GM23338 (cell line): ENCODE measurements around the gene TUBA1B. TPM values are rescaled to one million over a fixed set of nuclear protein-coding genes. Genes with fewer than 3 reads are reported as not detected.

Experiments used
- ATAC-seq: fragments of 200-7000 bp; cut with Tn5 transposase; 3 replicates; pipeline ENCODE4 v1.9.1; 2020
- DNase-seq: peaks from one replicate; pipeline ENCODE4 v3.0.0-alpha.2; 2015; ENCODE audit warnings: low spot score
- H2AFZ ChIP-seq: fragments of 200-600 bp; sonication (generic); 2 replicates; pipeline ENCODE4 v1.8.0; 2016; ENCODE audit warnings: antibody characterized with exemption, mild to moderate bottlenecking, moderate library complexity
- H3F3A ChIP-seq: fragments of 200-600 bp; sonication (generic); replicated peaks from 2 replicates; pipeline ENCODE4 v1.8.0; 2017; ENCODE audit warnings: antibody characterized with exemption, mixed run types, low read depth
- H3K27ac ChIP-seq: fragments of 200-600 bp; sonication (generic); 2 replicates; pipeline ENCODE4 v1.6.1; 2016; ENCODE audit warnings: low read depth
- H3K27me3 ChIP-seq: fragments of 200-600 bp; sonication (generic); 2 replicates; pipeline ENCODE4 v1.8.0; 2016; ENCODE audit warnings: mild to moderate bottlenecking, mixed run types, moderate library complexity; ENCODE audit not compliant: insufficient read depth
- H3K36me3 ChIP-seq: fragments of 200-600 bp; sonication (generic); 2 replicates; pipeline ENCODE4 v1.8.0; 2016; ENCODE audit warnings: mild to moderate bottlenecking; ENCODE audit not compliant: insufficient read depth
- H3K4me1 ChIP-seq: fragments of 200-600 bp; sonication (generic); 2 replicates; pipeline ENCODE4 v1.8.0; 2016; ENCODE audit warnings: mild to moderate bottlenecking, moderate library complexity; ENCODE audit not compliant: insufficient read depth
- H3K4me2 ChIP-seq: fragments of 200-600 bp; sonication (generic); 2 replicates; pipeline ENCODE4 v1.7.1; 2017; ENCODE audit warnings: mixed run types
- H3K4me3 ChIP-seq: fragments of 200-600 bp; sonication (generic); 2 replicates; pipeline ENCODE4 v1.6.1; 2016; ENCODE audit warnings: mixed run types
- H3K79me2 ChIP-seq: fragments of 200-600 bp; sonication (generic); replicated peaks from 2 replicates; pipeline ENCODE4 v1.8.0; 2017; ENCODE audit warnings: mild to moderate bottlenecking; ENCODE audit not compliant: insufficient read depth
- H3K9me2 ChIP-seq: fragments of 200-600 bp; sonication (generic); 2 replicates; pipeline ENCODE4 v1.8.0; 2017; ENCODE audit not compliant: insufficient read depth
- H4K20me1 ChIP-seq: fragments of 200-600 bp; sonication (generic); replicated peaks from 2 replicates; pipeline ENCODE4 v1.8.0; 2017; ENCODE audit warnings: mild to moderate bottlenecking; ENCODE audit not compliant: insufficient read depth
- H3K27ac Mint-ChIP-seq: 2 replicates; pipeline ENCODE4 v1.8.0; 2020; ENCODE audit warnings: inconsistent platforms, mild to moderate bottlenecking, moderate library complexity, mixed read lengths
- H3K27me3 Mint-ChIP-seq: 3 replicates; pipeline ENCODE4 v1.8.0; 2022; ENCODE audit warnings: low read depth, mild to moderate bottlenecking, moderate library complexity, mixed read lengths, inconsistent platforms; ENCODE audit not compliant: insufficient read depth, poor library complexity
- H3K36me3 Mint-ChIP-seq: 3 replicates; pipeline ENCODE4 v1.8.0; 2021; ENCODE audit warnings: low read depth, mild to moderate bottlenecking, inconsistent platforms, moderate library complexity, mixed read lengths
- H3K4me1 Mint-ChIP-seq: 3 replicates; pipeline ENCODE4 v1.8.0; 2020; ENCODE audit warnings: mild to moderate bottlenecking, inconsistent platforms, mixed read lengths
- H3K4me3 Mint-ChIP-seq: 3 replicates; pipeline ENCODE4 v1.8.0; 2021; ENCODE audit warnings: moderate library complexity, mild to moderate bottlenecking, inconsistent platforms, mixed read lengths
- H3K9me3 Mint-ChIP-seq: 3 replicates; pipeline ENCODE4 v1.8.0; 2020; ENCODE audit warnings: moderate library complexity, mild to moderate bottlenecking, inconsistent platforms, mixed read lengths
- CREB1 ChIP-seq: fragments of 250-450 bp; sonication (Bioruptor Pico); IDR thresholded peaks from 2 replicates; pipeline ENCODE4 v1.5.0; 2020; ENCODE audit warnings: low read depth, mild to moderate bottlenecking, moderate library complexity
- EZH2phosphoT487 ChIP-seq: fragments of 200-600 bp; sonication (generic); IDR thresholded peaks from one replicate; pipeline ENCODE4 v1.8.1; 2018; ENCODE audit warnings: antibody characterized with exemption; ENCODE audit not compliant: unreplicated experiment
- JUNB ChIP-seq: IDR thresholded peaks from one replicate; pipeline ENCODE4 v1.6.1; 2016; ENCODE audit warnings: antibody characterized with exemption; ENCODE audit not compliant: unreplicated experiment
- POLR2AphosphoS5 ChIP-seq: IDR thresholded peaks from 2 replicates; pipeline ENCODE4 v1.6.1; 2016; ENCODE audit warnings: antibody characterized with exemption, low read depth
- STAT1 ChIP-seq: IDR thresholded peaks from one replicate; pipeline ENCODE4 v1.6.1; 2016; ENCODE audit warnings: antibody characterized with exemption; ENCODE audit not compliant: unreplicated experiment
- ZNF114 ChIP-seq: fragments of 250-450 bp; sonication (Bioruptor Pico); IDR thresholded peaks from 2 replicates; pipeline ENCODE4 v1.5.0; 2020; ENCODE audit warnings: mild to moderate bottlenecking, moderate library complexity
- ZNF331 ChIP-seq: fragments of 250-450 bp; sonication (Bioruptor Pico); IDR thresholded peaks from 2 replicates; pipeline ENCODE4 v1.5.0; 2020; ENCODE audit warnings: low read depth, mild to moderate bottlenecking, moderate library complexity
- polyA plus RNA-seq: library from polyadenylated mRNA; unstranded; fragments of >200 nt; fragmentation: Nextera tagmentation; extraction: Ambion mirVana; gene quantifications from 2 replicates; pipeline ENCODE4 v1.2.1, GENCODE V29; 2016
- total RNA-seq: library from RNA; depleted of rRNA; stranded (reverse); fragments of >200 nt; shearing (Covaris generic); gene quantifications from 2 replicates; pipeline ENCODE4 v1.2.3, GENCODE V29; 2014
- TF ChIP-seq, protein P1 (sequence below), 2 experiments: fragments of 200-600 bp in 1 of 2; sonication (generic) in 1 of 2; conservative IDR thresholded peaks; 2 replicates each; pipeline versions ENCODE4 v1.5.1 to v1.6.1; 2016 to 2017; ENCODE audit warnings: antibody characterized with exemption in 2 of 2, low read depth in 2 of 2, mild to moderate bottlenecking in 2 of 2, moderate library complexity in 1 of 2
- TF ChIP-seq, protein P2 (sequence below): IDR thresholded peaks from 2 replicates; pipeline ENCODE4 v1.6.1; 2016; ENCODE audit warnings: antibody characterized with exemption

The TUBA1B gene
- total and polyA plus RNA-seq, 2 experiments from 2014 or later = 1,116 to 2,718 TPM

GRCh38 chr12:49138999-49139398 is 7.8 kb upstream of the TUBA1B start:
- DNase-seq (no peak), ATAC-seq (no peak)
- Mint-ChIP-seq H3K4me1 (no peaks in the 10 kb centered on the region), H3K27ac (no peak overlapping the region), H3K27me3 (peaks cover 3% of the 10 kb centered on the region), H3K36me3 (no peaks in the 10 kb centered on the region), H3K9me3 (no peaks in the 10 kb centered on the region; the same call in 2 of the 3 replicates), H3K4me3 (no peak overlapping the region)
- H3K36me3 ChIP-seq = no peaks in the 10 kb centered on the region
- H3K4me2 ChIP-seq = no peak overlapping the region
- H3K79me2 ChIP-seq = no peaks in the 10 kb centered on the region
- TF ChIP-seq CREB1 (CRISPR knock-in tag) = no peak
- TF ChIP-seq STAT1 = no peak
- no peak overlapping the region for H3K27ac ChIP-seq
- no peaks in the 10 kb centered on the region for H4K20me1 ChIP-seq
- no peaks in the 10 kb centered on the region for H3F3A ChIP-seq
- no peaks in the 10 kb centered on the region for H3K27me3 ChIP-seq
- no peaks in the 10 kb centered on the region for H3K4me1 ChIP-seq
- H3K4me3 ChIP-seq = no peak overlapping the region
- H3K9me2 ChIP-seq = no peaks in the 10 kb centered on the region
- H2AFZ ChIP-seq = no peak overlapping the region

GRCh38 chr12:49138587-49138986 is 7.4 kb upstream of the TUBA1B start:
- no peak for ATAC-seq
- H3K9me2 ChIP-seq = no peaks in the 10 kb centered on the region
- Mint-ChIP-seq H3K27me3 (peaks cover 4% of the 10 kb centered on the region), H3K4me1 (no peaks in the 10 kb centered on the region), H3K36me3 (no peaks in the 10 kb centered on the region), H3K4me3 (no peak overlapping the region), H3K9me3 (no peaks in the 10 kb centered on the region; the same call in 2 of the 3 replicates), H3K27ac (no peak overlapping the region)
- no peaks in the 10 kb centered on the region for H3F3A ChIP-seq
- H2AFZ ChIP-seq = no peak overlapping the region
- H3K27me3 ChIP-seq = no peaks in the 10 kb centered on the region
- no peak overlapping the region for H3K27ac ChIP-seq
- H4K20me1 ChIP-seq = no peaks in the 10 kb centered on the region
- no peaks in the 10 kb centered on the region for H3K4me1 ChIP-seq
- DNase-seq = no peak
- TF ChIP-seq STAT1 (no peak), EZH2phosphoT487 (no peak), ZNF114 (CRISPR knock-in tag) (no peak), ZNF331 (CRISPR knock-in tag) (no peak), POLR2AphosphoS5 (no peak), JUNB (no peak)
- TF ChIP-seq, protein P1, sequence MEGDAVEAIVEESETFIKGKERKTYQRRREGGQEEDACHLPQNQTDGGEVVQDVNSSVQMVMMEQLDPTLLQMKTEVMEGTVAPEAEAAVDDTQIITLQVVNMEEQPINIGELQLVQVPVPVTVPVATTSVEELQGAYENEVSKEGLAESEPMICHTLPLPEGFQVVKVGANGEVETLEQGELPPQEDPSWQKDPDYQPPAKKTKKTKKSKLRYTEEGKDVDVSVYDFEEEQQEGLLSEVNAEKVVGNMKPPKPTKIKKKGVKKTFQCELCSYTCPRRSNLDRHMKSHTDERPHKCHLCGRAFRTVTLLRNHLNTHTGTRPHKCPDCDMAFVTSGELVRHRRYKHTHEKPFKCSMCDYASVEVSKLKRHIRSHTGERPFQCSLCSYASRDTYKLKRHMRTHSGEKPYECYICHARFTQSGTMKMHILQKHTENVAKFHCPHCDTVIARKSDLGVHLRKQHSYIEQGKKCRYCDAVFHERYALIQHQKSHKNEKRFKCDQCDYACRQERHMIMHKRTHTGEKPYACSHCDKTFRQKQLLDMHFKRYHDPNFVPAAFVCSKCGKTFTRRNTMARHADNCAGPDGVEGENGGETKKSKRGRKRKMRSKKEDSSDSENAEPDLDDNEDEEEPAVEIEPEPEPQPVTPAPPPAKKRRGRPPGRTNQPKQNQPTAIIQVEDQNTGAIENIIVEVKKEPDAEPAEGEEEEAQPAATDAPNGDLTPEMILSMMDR (conservative IDR thresholded peaks at IDR 0.05; ENCODE audit: low read depth in 2 of 2) = no peak
- TF ChIP-seq, protein P2, sequence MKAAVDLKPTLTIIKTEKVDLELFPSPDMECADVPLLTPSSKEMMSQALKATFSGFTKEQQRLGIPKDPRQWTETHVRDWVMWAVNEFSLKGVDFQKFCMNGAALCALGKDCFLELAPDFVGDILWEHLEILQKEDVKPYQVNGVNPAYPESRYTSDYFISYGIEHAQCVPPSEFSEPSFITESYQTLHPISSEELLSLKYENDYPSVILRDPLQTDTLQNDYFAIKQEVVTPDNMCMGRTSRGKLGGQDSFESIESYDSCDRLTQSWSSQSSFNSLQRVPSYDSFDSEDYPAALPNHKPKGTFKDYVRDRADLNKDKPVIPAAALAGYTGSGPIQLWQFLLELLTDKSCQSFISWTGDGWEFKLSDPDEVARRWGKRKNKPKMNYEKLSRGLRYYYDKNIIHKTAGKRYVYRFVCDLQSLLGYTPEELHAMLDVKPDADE = no peak
- 0 out of 2 replicates have a peak, but pooled peaks cover under 1% of the 10 kb centered on the region for H3K79me2 ChIP-seq
- no peaks in the 10 kb centered on the region for H3K36me3 ChIP-seq
- H3K4me2 ChIP-seq = no peak overlapping the region
- H3K4me3 ChIP-seq = no peak overlapping the region
